NCI-H2196 (cell line): ENCODE data around the gene GPER1.
"Not testable (repeated sequence)": the region's sequence is repeated elsewhere in the genome, so short reads cannot be mapped to it uniquely, and the experiment has no call there.

Experiments
- DNase-seq: peaks from one replicate; lab custom pipeline; 2025; ENCODE audit not compliant: unreplicated experiment; lab: John Stamatoyannopoulos, UW

GPER1 gene

GRCh38 chr7:1116383-1117008 is 28.6 kb downstream of the GPER1 start:
- DNase-seq: not testable (repeated sequence)

- DNase-seq: no peak
These were observed 29.5 kb downstream of the GPER1 start for GRCh38 chr7:1117321-1117928.

DNA sequence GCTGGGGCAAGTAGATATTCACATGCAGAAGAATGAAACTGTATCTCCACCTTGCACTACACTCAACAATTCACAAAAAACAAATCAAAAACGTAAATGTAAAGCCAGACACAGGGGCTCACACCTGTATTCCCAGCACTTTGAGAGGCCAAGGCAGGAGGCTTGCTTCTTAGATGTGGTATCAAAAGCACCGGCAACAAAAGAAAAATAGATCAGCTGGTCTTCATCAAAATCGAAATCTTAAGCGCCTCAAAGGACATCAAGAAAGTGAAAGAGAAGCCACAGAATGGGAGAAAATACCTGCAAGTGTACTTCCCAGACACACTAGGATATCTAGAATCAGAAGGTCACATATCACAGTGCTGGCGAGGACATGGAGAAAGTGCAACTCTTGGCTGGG is 31.3 kb downstream of the GPER1 start:
- no peak for DNase-seq

DNA sequence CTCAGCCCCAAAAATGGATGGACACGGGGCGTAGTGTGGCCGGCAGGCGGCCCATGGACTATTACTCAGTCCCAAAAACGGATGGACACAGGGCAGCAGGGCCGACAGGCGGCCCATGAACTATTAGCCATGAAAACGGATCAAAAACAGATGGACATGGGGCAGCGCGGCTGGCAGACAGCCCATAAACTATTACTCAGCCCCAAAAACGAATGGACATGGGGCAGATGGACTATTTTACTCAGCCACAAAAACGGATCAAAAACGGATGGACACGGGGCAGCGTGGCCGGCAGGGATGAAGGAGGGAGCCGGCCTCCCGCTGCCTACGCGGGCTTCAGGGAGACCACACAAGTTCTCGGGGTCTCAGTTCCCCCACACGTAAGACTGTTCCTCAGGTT is 32.9 kb downstream of the GPER1 start:
- DNase-seq: no peak

DNA sequence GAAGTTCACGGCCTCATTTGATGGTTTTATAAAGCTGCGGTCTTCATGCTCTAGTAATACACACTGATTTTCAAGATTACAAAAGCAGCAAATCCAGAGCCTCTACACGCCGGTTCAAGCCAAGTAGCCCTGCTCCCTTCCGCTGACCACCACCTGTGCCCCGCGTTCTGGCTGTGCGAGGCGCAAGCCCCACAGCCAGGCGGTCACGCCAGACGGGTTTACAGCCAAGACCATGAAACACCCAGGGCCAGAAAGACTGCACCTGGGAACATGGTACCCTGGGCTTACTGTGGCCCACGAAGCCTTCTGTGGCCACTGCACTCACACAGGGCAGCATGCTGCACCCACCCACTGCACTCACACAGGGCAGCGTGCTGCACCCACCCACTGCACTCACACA is 33.6 kb downstream of the GPER1 start:
- DNase-seq: no peak

DNA sequence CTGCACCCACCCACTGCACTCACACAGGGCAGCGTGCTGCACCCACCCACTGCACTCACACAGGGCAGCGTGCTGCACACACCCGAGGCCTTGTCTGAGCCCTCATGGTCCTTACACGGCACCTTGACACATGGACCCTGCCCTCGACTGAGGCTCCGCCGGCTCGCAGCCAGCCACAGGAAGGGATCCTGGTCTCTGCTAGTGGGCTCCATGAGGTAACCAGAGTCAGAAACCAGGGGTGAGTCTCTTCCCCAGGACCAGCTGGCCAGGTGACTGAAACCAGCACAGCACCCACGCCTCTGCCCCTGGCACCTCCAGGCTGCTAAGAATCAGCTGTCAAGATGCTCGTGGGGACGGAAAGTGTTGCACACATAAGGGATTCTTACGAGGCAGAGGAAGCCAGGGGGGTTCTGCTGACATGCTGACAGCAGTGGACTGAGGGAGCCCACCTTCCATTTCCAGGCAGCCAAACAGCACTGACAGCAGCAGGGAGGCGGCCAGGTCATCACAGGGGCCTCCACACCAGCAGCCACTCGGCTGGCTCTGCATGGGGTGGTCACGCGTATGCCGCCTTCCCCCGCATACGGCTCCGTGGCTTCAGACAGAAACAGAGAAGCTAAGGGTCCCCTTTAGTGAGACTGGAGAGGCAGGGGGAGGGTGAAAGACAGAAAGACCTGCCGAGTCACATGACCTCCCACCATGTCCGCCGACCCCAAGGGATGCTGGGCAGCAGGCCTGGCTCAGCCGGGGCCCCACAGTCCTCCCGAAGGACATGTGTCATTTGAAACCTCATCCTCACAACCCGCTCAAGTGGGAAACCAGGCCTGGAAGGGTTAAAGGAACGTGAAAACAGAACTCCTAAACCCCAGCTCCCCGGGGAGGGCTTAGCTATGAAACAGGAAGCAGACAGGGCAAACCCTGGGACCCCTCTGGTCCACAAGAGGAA is 34.2 kb downstream of the GPER1 start:
- no peak for DNase-seq

DNA sequence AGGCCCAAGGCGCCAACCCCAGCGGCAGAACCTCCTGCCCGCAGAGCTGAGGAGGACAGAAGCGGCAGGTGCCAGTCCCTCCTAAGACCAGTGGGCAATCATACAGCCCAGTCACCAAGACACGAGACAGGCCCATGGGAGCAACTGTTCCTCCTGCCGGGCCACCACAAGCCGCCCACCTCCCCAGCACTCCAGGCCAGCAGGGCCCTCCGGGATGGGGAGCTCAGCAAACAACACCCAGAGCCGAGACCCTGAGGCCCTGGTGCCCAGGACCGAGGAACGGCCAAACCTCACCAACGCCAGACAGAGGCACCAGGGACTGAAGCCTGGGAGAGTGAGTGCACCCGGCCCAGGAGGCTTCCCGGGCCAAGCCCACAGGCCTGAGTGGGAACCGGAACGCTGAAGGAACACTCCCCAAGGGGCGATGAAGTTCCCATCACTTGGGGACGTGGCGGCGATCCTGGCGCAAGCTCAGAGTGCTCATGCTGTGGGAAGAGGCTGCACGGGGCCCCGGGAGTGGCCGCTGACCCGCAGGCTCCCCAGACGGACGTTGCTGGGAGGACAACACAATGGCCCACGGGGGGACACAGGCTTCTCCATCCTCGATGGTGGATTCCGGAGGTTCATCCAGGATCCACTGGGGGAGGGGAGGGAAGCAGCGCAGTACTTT is 35.1 kb downstream of the GPER1 start:
- DNase-seq: no peak

- no peak for DNase-seq
These were observed 35.8 kb downstream of the GPER1 start for GRCh38 chr7:1123715-1124114.

- no peak for DNase-seq
These were observed 36.3 kb downstream of the GPER1 start for GRCh38 chr7:1124164-1124563.

- no peak for DNase-seq
These were observed 37.1 kb downstream of the GPER1 start for GRCh38 chr7:1124816-1125602.

DNA sequence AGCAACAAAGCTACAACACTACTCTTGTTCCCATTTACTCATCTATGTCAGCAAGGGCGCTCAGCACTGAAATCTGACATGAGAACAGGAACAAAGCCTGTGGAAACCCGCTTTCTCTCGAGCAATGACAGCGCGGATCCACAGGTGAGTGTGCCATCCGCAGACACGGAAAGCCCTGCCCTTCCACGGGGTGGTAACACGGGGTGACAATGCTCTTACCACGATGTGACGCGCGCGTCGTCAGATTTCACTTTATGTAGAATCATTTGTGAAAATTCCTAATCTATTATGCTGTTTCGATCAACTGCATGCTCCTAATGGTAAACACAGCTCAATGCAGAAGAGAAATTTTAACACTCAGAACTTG is 37.7 kb downstream of the GPER1 start:
- no peak for DNase-seq

- DNase-seq: no peak
These were observed 39.1 kb downstream of the GPER1 start for GRCh38 chr7:1127001-1127400.

- no peak for DNase-seq
These were observed 41.5 kb downstream of the GPER1 start for GRCh38 chr7:1129431-1129830.

DNA sequence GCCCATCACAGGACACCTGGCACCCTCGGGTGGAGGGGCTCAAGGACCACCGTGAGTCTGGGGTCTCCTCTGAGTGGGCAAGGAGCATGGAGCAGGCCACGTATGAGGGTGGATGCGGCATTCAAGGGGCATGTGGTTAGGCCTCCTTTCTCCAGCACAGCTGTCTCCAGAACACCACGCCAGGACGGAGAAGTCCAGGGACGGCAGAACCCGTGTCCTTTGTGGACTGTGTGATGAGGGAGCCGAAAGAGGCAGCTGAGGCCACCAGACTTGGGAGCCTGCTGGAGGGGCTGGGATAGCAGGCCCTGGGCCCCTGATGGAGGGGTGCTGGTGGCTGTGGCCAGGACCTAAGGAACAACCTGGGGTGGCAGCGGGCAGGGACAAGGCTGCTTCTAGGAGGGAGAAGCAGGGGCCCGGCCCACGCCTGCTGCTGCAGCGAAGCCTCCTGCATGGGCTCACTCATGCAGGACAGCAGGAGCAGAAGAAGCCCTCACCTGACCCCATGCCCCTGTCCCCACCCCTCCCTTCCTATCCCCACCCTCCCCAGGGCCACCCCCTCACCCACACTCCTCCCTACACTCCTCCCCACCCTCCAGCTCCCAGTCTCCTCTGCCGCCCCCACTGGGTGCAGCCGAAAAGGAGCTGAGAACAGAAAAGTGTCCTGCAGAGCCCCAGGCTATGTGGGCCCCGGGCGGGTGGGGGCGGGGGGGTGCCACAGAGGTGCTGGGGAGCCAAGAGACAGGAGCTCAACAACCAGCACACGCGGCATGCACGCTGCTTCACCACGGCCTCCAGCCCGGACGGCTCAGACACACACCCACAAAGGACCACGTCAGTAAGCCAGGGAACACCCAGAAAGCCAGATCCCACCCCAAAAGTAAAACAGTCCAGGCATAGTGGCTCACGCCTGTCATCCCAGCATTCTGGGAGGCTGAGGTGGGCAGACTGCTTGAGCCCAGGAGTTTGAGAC is 42.4 kb downstream of the GPER1 start:
- no peak for DNase-seq

GRCh38 chr7:1131471-1132265 is 43.8 kb downstream of the GPER1 start:
- no peak for DNase-seq

DNA sequence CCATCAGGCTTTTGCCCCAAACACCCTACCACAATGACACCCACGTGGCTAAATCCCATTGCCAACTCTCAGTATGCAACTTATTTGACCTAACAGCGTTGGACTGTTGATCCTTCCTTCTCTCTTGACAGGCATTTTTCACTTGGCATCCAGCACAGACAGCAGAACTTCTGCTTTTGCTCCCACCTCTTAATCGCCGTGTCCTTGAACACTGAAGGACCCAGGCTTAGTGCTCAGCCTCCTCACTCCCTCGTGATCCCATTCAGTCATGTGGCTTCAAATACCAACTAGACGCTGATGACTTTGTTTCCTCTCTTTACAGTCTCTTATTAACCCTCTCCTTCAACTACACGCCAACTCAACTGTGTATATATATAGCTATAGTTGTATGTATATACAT is 47.0 kb downstream of the GPER1 start:
- DNase-seq: no peak

GRCh38 chr7:1136841-1137516 is 49.1 kb downstream of the GPER1 start:
- DNase-seq: no peak

- no peak for DNase-seq
These were observed 49.7 kb downstream of the GPER1 start for GRCh38 chr7:1137517-1138167.
